NCI-H1417 treated with DMSO at 0.1 percent for 48 hours (cell line): ENCODE data around the gene PTS.

Experiments used
- DNase-seq: peaks from one replicate; lab custom pipeline; 2025; lab: John Stamatoyannopoulos, UW

The PTS gene

DNA sequence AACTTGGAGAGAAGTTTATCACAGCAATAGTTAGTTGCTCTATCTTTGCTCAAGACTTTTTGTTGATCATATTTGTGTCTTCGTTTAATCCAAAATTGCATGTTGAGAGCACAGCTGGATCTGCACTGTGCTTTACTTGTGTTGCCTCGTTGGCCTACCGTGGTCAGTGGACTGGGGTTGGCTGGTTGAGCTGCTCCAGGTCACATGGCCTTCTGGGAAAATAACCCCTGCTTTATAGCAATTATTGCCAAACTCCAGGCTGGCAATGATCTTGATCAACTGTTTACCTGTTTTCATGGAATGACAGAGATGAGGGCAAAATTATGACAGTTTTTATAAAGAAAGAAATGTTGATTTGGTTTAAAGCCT is 40.2 kb downstream of the PTS start:
- no peak for DNase-seq

DNA sequence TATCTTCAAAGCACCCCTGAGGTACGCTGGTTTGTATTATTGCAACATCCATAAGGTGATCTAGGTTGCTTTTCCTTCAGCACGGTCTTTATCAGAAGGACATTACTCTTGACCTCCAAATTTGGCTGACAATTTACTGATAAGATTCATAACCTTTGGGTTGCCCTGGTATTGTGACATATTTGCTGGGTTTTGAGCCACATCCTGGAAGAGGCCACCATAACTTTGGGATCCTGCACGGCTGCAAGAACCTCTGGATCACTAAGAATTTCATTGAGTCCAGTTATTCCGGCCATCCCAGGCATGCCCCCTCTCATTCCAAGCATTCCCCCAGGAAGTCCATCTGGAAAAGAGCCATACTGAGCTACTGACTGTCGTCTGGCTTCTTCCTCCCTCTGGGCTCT is 41.0 kb downstream of the PTS start:
- no peak for DNase-seq

DNA sequence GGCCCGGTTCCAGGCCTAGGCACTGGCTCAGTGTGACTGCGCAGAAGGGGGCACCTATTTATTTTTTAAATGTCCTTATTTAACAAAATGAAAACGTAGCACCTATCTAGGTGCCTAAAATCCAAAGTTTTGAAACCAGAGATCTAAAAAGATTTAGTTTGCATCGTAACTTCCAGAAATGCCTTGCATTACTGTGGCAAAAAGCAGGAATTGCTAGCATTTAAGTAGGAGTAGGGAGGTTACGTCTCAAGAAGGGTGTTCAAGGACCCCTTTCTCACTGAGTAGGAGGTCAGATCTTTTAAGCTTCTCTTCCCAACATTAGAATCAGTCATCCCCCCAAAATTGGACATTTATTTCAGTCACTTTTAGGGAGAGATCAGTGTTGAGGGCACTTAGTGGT is 42.2 kb downstream of the PTS start:
- no peak for DNase-seq

- DNase-seq = no peak
These were observed 42.9 kb downstream of the PTS start for GRCh38 chr11:112269139-112269538.

DNA sequence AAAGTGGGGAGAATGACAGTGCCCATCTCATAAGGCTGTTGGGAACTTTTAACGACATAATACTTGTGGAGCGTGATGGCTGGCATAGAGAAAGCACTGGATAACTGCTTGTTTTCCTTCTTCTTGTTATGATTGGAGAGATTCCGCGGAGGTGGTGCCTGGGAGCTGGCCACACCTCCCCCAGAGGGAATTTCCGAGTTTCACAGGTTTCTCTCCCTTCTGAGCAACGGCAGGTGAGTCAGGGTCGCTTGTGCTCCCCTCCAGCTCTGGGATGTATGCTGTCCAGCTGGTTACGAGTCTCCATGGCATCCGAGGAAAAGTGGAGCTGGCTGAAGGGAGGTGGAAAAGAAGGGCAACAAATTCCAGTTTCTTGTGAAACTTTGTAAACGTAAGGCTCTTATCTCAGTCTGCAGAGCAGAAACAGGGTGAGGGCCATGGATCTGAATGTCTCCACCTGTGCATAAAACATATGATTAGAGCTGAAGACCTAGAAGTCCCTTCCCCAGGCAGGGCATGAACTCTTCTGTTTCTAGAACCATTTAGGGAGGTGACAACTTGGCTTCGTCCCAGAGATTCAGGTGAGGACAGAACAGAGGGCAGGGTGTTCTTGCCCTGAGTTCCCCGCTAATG is 44.4 kb downstream of the PTS start:
- DNase-seq = no peak

DNA sequence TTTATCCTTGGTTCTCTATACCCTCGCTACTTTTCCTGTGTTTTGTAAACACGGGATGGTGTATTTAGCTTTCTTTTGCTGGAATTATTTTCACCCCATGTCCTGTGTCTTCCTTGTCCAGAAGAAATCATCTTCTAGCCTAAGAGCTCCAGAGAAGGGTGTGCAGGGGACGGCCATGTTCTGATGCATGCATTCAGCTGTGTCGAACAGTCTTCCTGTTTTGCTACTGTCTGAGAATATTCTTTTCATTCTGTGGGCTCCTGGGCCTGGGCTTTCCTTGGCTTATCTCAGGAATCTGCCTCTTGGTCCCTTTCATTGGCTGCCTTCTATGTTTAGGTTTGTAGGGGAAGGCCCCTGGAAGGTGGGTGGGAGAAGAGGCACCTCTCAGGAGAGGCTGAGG is 45.0 kb downstream of the PTS start:
- DNase-seq = no peak

- DNase-seq = no peak
These were observed 46.8 kb downstream of the PTS start for GRCh38 chr11:112273066-112273465.

DNA sequence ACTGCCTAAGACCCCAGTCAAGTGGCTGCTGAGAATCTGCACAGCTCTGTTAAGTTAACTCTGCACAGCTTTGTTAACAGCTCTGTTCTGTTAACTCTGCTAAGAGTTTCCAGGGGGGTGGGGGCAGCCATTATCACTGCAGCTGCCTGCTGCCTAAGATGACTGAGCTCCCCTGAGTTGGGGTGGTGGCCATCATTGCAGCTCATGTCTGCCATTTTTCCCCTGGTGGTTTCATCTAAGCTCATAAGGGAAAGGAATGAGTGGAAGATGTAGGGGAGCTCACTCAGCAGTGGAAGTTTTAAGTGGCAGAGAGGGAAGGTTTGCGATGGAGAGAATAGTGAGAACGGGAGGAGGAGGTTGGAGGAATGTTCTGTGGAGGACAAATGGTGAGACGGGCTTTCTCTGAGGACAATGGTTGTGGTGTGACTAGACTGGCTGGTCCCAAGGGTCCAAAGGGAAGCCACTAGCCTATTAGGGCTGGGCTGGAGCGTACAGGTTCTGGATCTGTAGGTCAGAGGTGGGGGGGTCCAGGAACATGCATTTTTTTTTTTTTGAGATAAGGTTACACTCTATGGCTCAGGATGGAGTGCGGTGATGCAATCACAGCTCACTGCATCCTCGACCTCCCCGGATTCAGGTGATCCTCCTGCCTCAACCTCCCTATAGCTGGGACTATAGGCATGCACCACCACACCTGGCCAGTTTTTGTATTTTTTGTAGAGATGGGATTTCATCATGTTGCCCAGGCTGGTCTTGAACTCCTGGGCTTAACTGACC is 48.0 kb downstream of the PTS start:
- DNase-seq = no peak

- no peak for DNase-seq
These were observed 50.8 kb downstream of the PTS start for GRCh38 chr11:112277029-112277428.

DNA sequence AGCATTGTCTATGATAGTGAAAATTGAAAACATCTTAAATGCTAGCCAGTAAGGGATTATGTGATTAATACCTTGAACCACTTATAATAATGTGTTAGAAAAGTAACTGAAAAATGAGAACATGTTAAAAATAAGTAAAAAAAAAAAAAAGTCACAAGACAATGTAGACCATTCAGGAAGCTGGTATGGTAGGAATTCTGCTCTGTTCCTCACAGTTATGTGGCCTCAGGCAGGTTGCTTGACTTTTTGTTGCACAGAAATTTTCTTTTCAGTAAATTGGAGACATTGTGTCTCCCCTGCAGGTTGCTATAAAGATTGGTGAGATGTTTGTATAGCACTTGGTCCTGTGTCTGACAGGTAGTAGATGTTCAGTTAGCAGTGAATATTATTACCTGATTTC is 51.7 kb downstream of the PTS start:
- DNase-seq = no peak

DNA sequence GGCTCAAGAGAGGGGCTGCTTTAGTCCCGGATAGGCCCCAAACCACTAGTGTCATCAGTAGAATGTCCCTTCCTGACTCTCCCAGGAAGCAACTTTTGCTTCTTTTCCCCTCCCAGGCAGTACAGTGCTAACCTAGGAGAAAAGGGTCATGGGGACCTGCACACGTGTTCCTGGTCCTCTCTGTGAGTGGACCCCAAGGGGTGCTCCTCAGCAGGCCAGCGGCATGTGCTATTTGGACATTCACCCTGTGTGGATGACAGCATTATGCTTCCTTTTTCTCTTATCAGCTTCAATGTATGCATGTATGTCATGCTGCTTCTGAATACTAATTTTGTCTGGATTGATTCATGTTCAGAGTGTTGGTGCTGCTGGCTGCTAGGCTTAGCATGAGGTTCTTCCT is 52.6 kb downstream of the PTS start:
- DNase-seq = no peak

DNA sequence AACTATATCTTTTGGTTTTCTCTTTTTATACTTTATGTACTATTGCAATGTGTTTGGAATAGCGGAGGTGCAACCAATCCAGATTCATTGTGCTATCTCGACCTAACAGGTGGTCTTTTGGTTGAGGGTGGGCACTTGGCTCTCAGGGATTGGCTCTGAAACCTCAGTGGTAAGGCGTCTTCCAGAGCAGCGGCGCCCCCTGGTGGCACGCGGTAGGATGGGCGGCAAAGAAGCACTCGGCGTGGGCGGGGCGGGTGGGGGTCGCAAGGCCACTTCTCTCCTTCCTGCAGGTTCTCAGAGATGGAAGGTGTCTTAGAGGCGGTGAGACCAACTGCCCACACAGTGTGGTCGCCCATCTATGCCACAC is 53.7 kb downstream of the PTS start:
- DNase-seq = no peak

GRCh38 chr11:112280268-112281126 is 54.3 kb downstream of the PTS start:
- peak; percentile 36 for DNase-seq

DNA sequence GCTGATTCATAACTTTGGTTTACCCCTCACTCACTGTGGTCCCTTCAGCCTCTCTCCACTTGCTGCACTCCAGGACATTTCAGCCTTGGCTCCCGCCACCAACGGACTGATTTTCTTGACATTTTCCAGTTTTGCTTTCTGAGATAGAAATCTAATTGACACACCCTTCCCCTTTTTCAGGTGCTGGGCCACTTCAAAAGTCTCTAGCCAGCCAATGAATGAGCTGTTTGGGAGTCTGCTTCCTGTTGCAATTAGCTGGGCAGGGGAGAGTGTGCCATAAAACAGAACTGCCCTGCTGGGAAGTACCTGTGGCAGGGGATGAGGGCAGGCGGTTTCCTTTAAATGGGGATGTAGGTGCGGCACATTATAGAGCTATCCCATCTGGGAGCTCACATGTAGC is 55.5 kb downstream of the PTS start:
- DNase-seq = no peak
